Fibroblast of pulmonary artery (primary cell): ENCODE measurements around the gene SELENOT.
"Not testable (repeated sequence)": the region's sequence is repeated elsewhere in the genome, so short reads cannot be mapped to it uniquely, and the experiment has no call there.

Experiments used
- DNase-seq: peaks from one replicate; pipeline ENCODE4 v3.0.0-alpha.2; 2010; ENCODE audit warnings: low read depth
- H3K4me3 ChIP-seq: replicated peaks from 2 replicates; pipeline ENCODE4 v1.5.1; 2011; ENCODE audit warnings: low read depth, mild to moderate bottlenecking, control low read depth, low read length, moderate library complexity
- CTCF ChIP-seq: IDR thresholded peaks from 2 replicates; pipeline ENCODE4 v1.5.1; 2011; ENCODE audit warnings: mild to moderate bottlenecking, control low read depth, low read length, inconsistent platforms; ENCODE audit errors: missing control alignments

SELENOT gene

GRCh38 chr3:150609988-150610387, 6.9 kb downstream of the SELENOT start:
- TF ChIP-seq CTCF = no peak
- H3K4me3 ChIP-seq = no peak overlapping the region
- no peak for DNase-seq

- no peak for TF ChIP-seq CTCF
- no peak overlapping the region for H3K4me3 ChIP-seq
- peak; percentile 49 for DNase-seq
These were observed 7.7 kb downstream of the SELENOT start for GRCh38 chr3:150610785-150611184.

GRCh38 chr3:150611666-150612065, 8.5 kb downstream of the SELENOT start:
- no peak for TF ChIP-seq CTCF

GRCh38 chr3:150612494-150612893, 9.4 kb downstream of the SELENOT start:
- no peak for DNase-seq
- no peak for TF ChIP-seq CTCF
- H3K4me3 ChIP-seq = no peak overlapping the region

More at GRCh38 chr3:150611666-150612065, 8.5 kb downstream of the SELENOT start:
- H3K4me3 ChIP-seq = no peak overlapping the region
- no peak for DNase-seq

- no peak overlapping the region for H3K4me3 ChIP-seq
- no peak for DNase-seq
- TF ChIP-seq CTCF = no peak
These were observed 9.9 kb downstream of the SELENOT start for GRCh38 chr3:150613034-150613433.

GRCh38 chr3:150613709-150614480, 10.8 kb downstream of the SELENOT start:
- H3K4me3 ChIP-seq = no peak overlapping the region
- DNase-seq = no peak
- no peak for TF ChIP-seq CTCF

- no peak for TF ChIP-seq CTCF
- no peak overlapping the region for H3K4me3 ChIP-seq
- DNase-seq = no peak
These were observed 17.0 kb downstream of the SELENOT start for GRCh38 chr3:150620002-150620689.

- H3K4me3 ChIP-seq = not testable (repeated sequence)
- peak; percentile 23 for DNase-seq
These were observed 19.8 kb downstream of the SELENOT start for GRCh38 chr3:150622955-150623354.
